Esophagus muscularis mucosa (tissue), 4 donors: ENCODE measurements around the gene UBE2G1. TPM values are rescaled to one million over a fixed set of nuclear protein-coding genes. Genes with fewer than 3 reads are reported as not detected.
A peak's percentile ranks its signal among the peaks of the same experiment; 100 is the strongest.

Experiments used
- DNase-seq: peaks from one replicate; pipeline ENCODE4 v3.0.0-alpha.2; 2017; ENCODE audit errors: extremely low spot score
- H3K27ac ChIP-seq, 4 donors: fragments of 200-600 bp; sonication (generic); replicated peaks in 1 of 4; 1 replicate in 3 of 4; 2 replicates in 1 of 4; pipeline ENCODE4 v1.5.1; 2016 to 2019; ENCODE audit warnings: mild to moderate bottlenecking in 1 of 4
- H3K27me3 ChIP-seq, 4 donors: fragments of 200-600 bp; sonication (generic); one replicate each; pipeline versions ENCODE4 v1.5.1 to v1.6.0; 2016 to 2019
- H3K36me3 ChIP-seq, 4 donors: fragments of 200-600 bp; sonication (generic); one replicate each; pipeline ENCODE4 v1.5.1; 2016 to 2019
- H3K4me1 ChIP-seq, 4 donors: fragments of 200-600 bp; sonication (generic); one replicate each; pipeline ENCODE4 v1.5.1; 2016 to 2019
- H3K4me3 ChIP-seq, 4 donors: fragments of 200-600 bp; sonication (generic); 1 replicate in 2 of 4; 2 replicates in 2 of 4; pipeline ENCODE4 v1.5.1; 2016 to 2019; ENCODE audit warnings: mild to moderate bottlenecking in 4 of 4, moderate library complexity in 1 of 4
- H3K9me3 ChIP-seq, 4 donors: fragments of 200-600 bp; sonication (generic); 1 replicate in 3 of 4; 2 replicates in 1 of 4; pipeline ENCODE4 v1.5.1; 2016 to 2019
- CTCF ChIP-seq, 3 experiments: fragments of 200-600 bp in 2 of 3; fragments of 450-650 bp in 1 of 3; sonication (generic) in 2 of 3; IDR thresholded peaks; one replicate each; pipeline ENCODE4 v1.5.1; 2017 to 2019; ENCODE audit warnings: antibody characterized with exemption in 3 of 3, mild to moderate bottlenecking in 2 of 3, moderate library complexity in 1 of 3
- EP300 ChIP-seq: sonication (generic); formaldehyde crosslinking; IDR thresholded peaks from one replicate; pipeline ENCODE4 v1.6.1; 2017; ENCODE audit warnings: antibody characterized with exemption
- POLR2A ChIP-seq: fragments of 450-650 bp; IDR thresholded peaks from one replicate; pipeline ENCODE4 v1.6.1; 2017; ENCODE audit warnings: antibody characterized with exemption, moderate library complexity, mild to moderate bottlenecking, low read depth
- POLR2AphosphoS5 ChIP-seq, 2 donors: sonication (generic); formaldehyde crosslinking; IDR thresholded peaks; one replicate each; pipeline ENCODE4 v1.6.1; 2017; ENCODE audit warnings: antibody characterized with exemption in 2 of 2
- WGBS: methylation state at CpG from one replicate; pipeline ENCODE4 v1.1.5; 2018; 5-methylcytosine and 5-hydroxymethylcytosine counted together
- intact Hi-C: fragments of 100-400 bp; cut with DNase I; formaldehyde crosslinking; loops from one replicate; pipeline ENCODE4 v1.15.1; 2023
- total RNA-seq, 4 donors: library from RNA; depleted of rRNA; stranded (reverse); fragments of >200 nt; gene quantifications; one replicate each; pipeline versions ENCODE4 v1.1.0 to v1.2.1, GENCODE V29; 2016

The UBE2G1 gene
- total RNA-seq, 4 donors from 2014 or later, result 53.7 to 84.3 (median 61.2) TPM

DNA sequence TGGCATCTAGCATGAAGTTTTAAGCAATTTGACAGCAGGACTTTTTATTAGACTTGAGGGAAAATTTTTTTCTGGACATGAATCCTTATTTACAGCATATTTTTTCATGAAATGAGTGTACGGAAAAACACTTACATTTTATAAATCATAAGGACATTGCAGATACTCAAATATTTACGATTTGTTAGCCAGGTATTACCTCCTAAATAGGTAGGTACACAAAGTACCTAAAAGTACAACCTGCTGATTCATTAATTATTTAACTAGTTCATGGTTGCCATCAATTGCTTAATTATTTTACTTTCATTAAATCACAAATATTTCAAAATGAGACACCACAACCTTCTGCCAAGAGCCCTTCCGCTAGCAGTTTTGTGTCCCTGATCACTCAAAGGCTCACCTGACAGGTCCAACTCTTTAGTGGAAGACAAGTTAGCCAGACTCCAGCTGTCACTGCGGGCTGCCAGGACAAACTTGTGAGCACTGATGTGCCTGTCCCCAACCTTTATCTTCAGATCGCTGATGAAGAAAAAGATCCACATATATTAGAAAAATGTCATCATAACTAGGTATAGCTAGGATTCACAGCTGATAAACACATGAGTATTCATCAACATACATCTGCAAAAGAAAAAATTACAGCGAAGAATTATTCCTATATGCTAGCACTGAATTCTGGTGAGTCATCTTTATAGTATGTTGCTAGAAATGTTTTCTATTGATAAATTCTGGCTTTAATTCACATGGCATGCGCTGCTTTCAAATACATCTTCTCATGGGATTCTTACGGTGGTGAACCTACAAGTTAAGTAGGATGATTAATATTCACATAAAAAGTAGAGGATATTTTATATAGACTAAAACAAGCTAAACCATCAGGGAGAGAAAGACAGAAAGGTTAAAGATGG is 130.8 kb downstream of the UBE2G1 start:
- TF ChIP-seq EP300 (no peak), POLR2A (no peak)
- Histone ChIP-seq H3K4me1 (peaks cover 55 to 65% (median 63%) of the 10 kb centered on the region in 4 donors), H3K36me3 (peaks cover 0 to 53% (median 26%) of the 10 kb centered on the region in 4 donors), H3K9me3 (no peaks in the 10 kb centered on the region), H3K4me3 (no peak overlapping the region), H3K27me3 (no peaks in the 10 kb centered on the region), H3K27ac (peak overlapping the region; percentile 87 to 90 (median 88))
- WGBS, result 90% methylated on average over 8 of the region's 8 CpGs
- DNase-seq, result no peak
- intact Hi-C loops, result no loop called here

DNA sequence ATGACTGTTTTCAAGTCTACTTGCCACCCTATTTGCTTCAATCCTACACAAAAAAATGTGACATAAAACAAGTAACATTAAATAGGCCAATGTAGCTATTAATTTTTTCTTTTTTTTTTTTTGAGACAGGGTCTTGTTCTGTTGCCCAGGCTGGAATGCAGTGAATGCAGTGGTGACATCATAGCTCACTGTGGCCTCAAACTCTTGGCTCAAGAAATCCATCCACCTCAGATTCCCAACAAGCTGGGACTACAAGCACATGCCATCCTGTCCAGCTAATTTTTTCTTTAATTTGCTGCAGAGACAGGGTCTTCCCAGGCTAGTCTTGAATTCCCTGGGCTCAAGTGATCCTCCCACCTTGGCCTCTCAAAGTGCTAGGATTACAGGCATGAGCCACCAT is 132.1 kb downstream of the UBE2G1 start:
- Histone ChIP-seq H3K27me3 (no peaks in the 10 kb centered on the region), H3K36me3 (peaks cover 0 to 40% (median 17%) of the 10 kb centered on the region in 4 donors), H3K9me3 (no peaks in the 10 kb centered on the region), H3K4me1 (peaks cover 66 to 77% (median 75%) of the 10 kb centered on the region in 4 donors), H3K4me3 (no peak overlapping the region), H3K27ac (peak overlapping the region; percentile 87 to 90 (median 88))
- TF ChIP-seq POLR2A, result no peak
- no peak for TF ChIP-seq CTCF (IDR thresholded peaks at IDR 0.05)
- peak in 1 of 2 donors; percentile 36 for TF ChIP-seq POLR2AphosphoS5 (IDR thresholded peaks at IDR 0.05)
- DNase-seq, result no peak
- intact Hi-C loops, result no loop called here

- WGBS, result 65% methylated on average over 7 of the region's 7 CpGs
- no peak overlapping the region for H3K4me3 ChIP-seq
- no peaks in the 10 kb centered on the region for H3K9me3 ChIP-seq
- peaks cover 69 to 84% (median 82%) of the 10 kb centered on the region in 4 donors for H3K4me1 ChIP-seq
- TF ChIP-seq CTCF (IDR thresholded peaks at IDR 0.05) (peak in 1 of 3 experiments; percentile 7), POLR2AphosphoS5 (IDR thresholded peaks at IDR 0.05) (peak; percentile 65 to 66), POLR2A (no peak)
- peak overlapping the region; percentile 87 to 90 (median 88) for H3K27ac ChIP-seq
- intact Hi-C loops, result no loop called here
- no peak for DNase-seq
- H3K27me3 ChIP-seq, result no peaks in the 10 kb centered on the region
- peaks cover 0 to 34% (median 12%) of the 10 kb centered on the region in 4 donors for H3K36me3 ChIP-seq
These were observed 132.7 kb downstream of the UBE2G1 start for GRCh38 chr17:4233668-4234258.

GRCh38 chr17:4232168-4232813 is 134.2 kb downstream of the UBE2G1 start:
- Histone ChIP-seq H3K27ac (peak overlapping the region; percentile 87 to 90 (median 88)), H3K36me3 (peaks cover 0 to 28% (median 4%) of the 10 kb centered on the region in 4 donors), H3K4me3 (no peak overlapping the region), H3K4me1 (peaks cover 69 to 95% (median 90%) of the 10 kb centered on the region in 4 donors), H3K27me3 (no peaks in the 10 kb centered on the region), H3K9me3 (no peaks in the 10 kb centered on the region)
- intact Hi-C loops, result no loop called here
- DNase-seq, result no peak
- TF ChIP-seq CTCF (IDR thresholded peaks at IDR 0.05), result no peak
- TF ChIP-seq POLR2AphosphoS5 (IDR thresholded peaks at IDR 0.05), result no peak
- TF ChIP-seq EP300, result no peak
- no peak for TF ChIP-seq POLR2A
- 62% methylated on average over 4 of the region's 4 CpGs for WGBS
